H9 (cell line): Measurements from ENCODE around the gene RAVER1. TPM values are rescaled to one million over a fixed set of nuclear protein-coding genes. Genes with fewer than 3 reads are reported as not detected.

Source experiments
- DNase-seq: peaks from one replicate; pipeline ENCODE4 v3.0.0-alpha.2; 2017
- H2AFZ ChIP-seq: one replicate; pipeline ENCODE4 v1.6.1; 2013; ENCODE audit warnings: mild to moderate bottlenecking, low read length, control low read depth, moderate library complexity
- H2AK5ac ChIP-seq: 2 replicates; pipeline ENCODE4 v1.6.1; 2013; ENCODE audit warnings: low read length, control low read depth, mixed read lengths; ENCODE audit not compliant: insufficient read length
- H2BK120ac ChIP-seq: one replicate; pipeline ENCODE4 v1.6.1; 2013; ENCODE audit warnings: low read depth, mild to moderate bottlenecking, low read length, control low read depth, inconsistent platforms; ENCODE audit not compliant: poor library complexity, severe bottlenecking
- H2BK12ac ChIP-seq: 2 replicates; pipeline ENCODE4 v1.6.1; 2013; ENCODE audit warnings: low read length, control low read depth, mixed read lengths, low read depth; ENCODE audit not compliant: insufficient read length
- H2BK15ac ChIP-seq: 2 replicates; pipeline ENCODE4 v1.6.1; 2013; ENCODE audit warnings: low read depth, low read length, control low read depth
- H2BK20ac ChIP-seq: one replicate; pipeline ENCODE4 v1.6.1; 2013; ENCODE audit warnings: low read depth, mild to moderate bottlenecking, low read length, control low read depth, inconsistent platforms; ENCODE audit not compliant: poor library complexity, severe bottlenecking
- H2BK5ac ChIP-seq: 2 replicates; pipeline ENCODE4 v1.6.1; 2013; ENCODE audit warnings: low read length, control low read depth, mixed read lengths; ENCODE audit not compliant: insufficient read length
- H3K14ac ChIP-seq: 2 replicates; pipeline ENCODE4 v1.6.1; 2013; ENCODE audit warnings: low read length, control low read depth; ENCODE audit not compliant: insufficient read depth
- H3K18ac ChIP-seq: 2 replicates; pipeline ENCODE4 v1.6.1; 2013; ENCODE audit warnings: low read depth, mild to moderate bottlenecking, mixed read lengths, low read length, control low read depth; ENCODE audit not compliant: insufficient read length
- H3K23ac ChIP-seq: 2 replicates; pipeline ENCODE4 v1.6.1; 2013; ENCODE audit warnings: low read length, control low read depth, mixed read lengths, low read depth; ENCODE audit not compliant: insufficient read length
- H3K23me2 ChIP-seq: 2 replicates; pipeline ENCODE4 v1.6.1; 2013; ENCODE audit warnings: low read depth, mild to moderate bottlenecking, mixed read lengths, low read length, control low read depth; ENCODE audit not compliant: insufficient read length, poor library complexity, severe bottlenecking
- H3K27ac ChIP-seq: 2 replicates; pipeline ENCODE4 v1.5.1; 2013; ENCODE audit warnings: low read length, control low read depth, mixed read lengths, low read depth; ENCODE audit not compliant: insufficient read length
- H3K27me3 ChIP-seq: 2 replicates; pipeline ENCODE4 v1.6.1; 2013; ENCODE audit warnings: low read length, control low read depth, inconsistent platforms; ENCODE audit not compliant: insufficient read depth
- H3K4ac ChIP-seq: 2 replicates; pipeline ENCODE4 v1.6.1; 2013; ENCODE audit warnings: low read depth, mild to moderate bottlenecking, control low read depth, inconsistent platforms, low read length, moderate library complexity
- H3K4me1 ChIP-seq: 2 replicates; pipeline ENCODE4 v1.6.1; 2013; ENCODE audit warnings: low read length, control low read depth, inconsistent platforms; ENCODE audit not compliant: insufficient read depth
- H3K4me2 ChIP-seq: 2 replicates; pipeline ENCODE4 v1.6.1; 2013; ENCODE audit warnings: low read length, control low read depth, mixed read lengths; ENCODE audit not compliant: insufficient read length, insufficient read depth
- H3K56ac ChIP-seq: 2 replicates; pipeline ENCODE4 v1.6.1; 2013; ENCODE audit warnings: low read depth, mild to moderate bottlenecking, mixed read lengths, low read length, control low read depth; ENCODE audit not compliant: insufficient read length
- H3K79me1 ChIP-seq: 2 replicates; pipeline ENCODE4 v1.6.1; 2013; ENCODE audit warnings: low read depth, mild to moderate bottlenecking, moderate library complexity, low read length, control low read depth, inconsistent platforms; ENCODE audit not compliant: insufficient read depth, poor library complexity, severe bottlenecking
- H3K79me2 ChIP-seq: 2 replicates; pipeline ENCODE4 v1.6.1; 2013; ENCODE audit warnings: low read length, control low read depth, inconsistent platforms; ENCODE audit not compliant: insufficient read depth
- H3K9ac ChIP-seq: 2 replicates; pipeline ENCODE4 v1.6.1; 2013; ENCODE audit warnings: low read length, control low read depth, mixed read lengths; ENCODE audit not compliant: insufficient read length; ENCODE audit errors: extremely low read depth
- H3K9me3 ChIP-seq: one replicate; pipeline ENCODE4 v1.6.1; 2013; ENCODE audit warnings: low read depth, low read length, inconsistent platforms; ENCODE audit not compliant: control insufficient read depth
- H3T11ph ChIP-seq: one replicate; pipeline ENCODE4 v1.6.1; 2013; ENCODE audit warnings: mild to moderate bottlenecking, low read length, control low read depth, inconsistent platforms
- H4K20me1 ChIP-seq: one replicate; pipeline ENCODE4 v1.6.1; 2013; ENCODE audit not compliant: control insufficient read depth, insufficient read length, insufficient read depth
- H4K5ac ChIP-seq: 2 replicates; pipeline ENCODE4 v1.6.1; 2013; ENCODE audit warnings: low read depth, mild to moderate bottlenecking, mixed read lengths, low read length, control low read depth; ENCODE audit not compliant: insufficient read length
- H4K8ac ChIP-seq: replicated peaks from 2 replicates; pipeline ENCODE4 v1.6.1; 2013; ENCODE audit warnings: low read length, control low read depth, mixed read lengths, low read depth; ENCODE audit not compliant: insufficient read length
- H4K91ac ChIP-seq: 2 replicates; pipeline ENCODE4 v1.6.1; 2013; ENCODE audit warnings: low read depth, mild to moderate bottlenecking, moderate library complexity, mixed read lengths, low read length, control low read depth; ENCODE audit not compliant: insufficient read length
- H3K27ac Mint-ChIP-seq, 3 experiments: 2 replicates in 2 of 3; 3 replicates in 1 of 3; pipeline ENCODE4 v1.8.0; 2020 to 2021; ENCODE audit warnings: mixed read lengths in 3 of 3, mild to moderate bottlenecking in 1 of 3, moderate library complexity in 1 of 3
- H3K27me3 Mint-ChIP-seq: 2 replicates; pipeline ENCODE4 v1.8.0; 2021; ENCODE audit warnings: low read depth, mild to moderate bottlenecking, moderate library complexity, mixed read lengths
- H3K36me3 Mint-ChIP-seq, 3 experiments: 2 replicates in 2 of 3; 3 replicates in 1 of 3; pipeline ENCODE4 v1.8.0; 2020 to 2021; ENCODE audit warnings: low read depth in 3 of 3, mixed read lengths in 3 of 3; ENCODE audit not compliant: insufficient read depth in 1 of 3
- H3K4me1 Mint-ChIP-seq, 2 experiments: 2 replicates each; pipeline ENCODE4 v1.8.0; 2020; ENCODE audit warnings: mixed read lengths in 2 of 2
- H3K4me3 Mint-ChIP-seq, 2 experiments: 2 replicates in 1 of 2; 3 replicates in 1 of 2; pipeline ENCODE4 v1.8.0; 2020 to 2021; ENCODE audit warnings: mild to moderate bottlenecking in 2 of 2, mixed read lengths in 2 of 2, moderate library complexity in 1 of 2
- H3K9me3 Mint-ChIP-seq, 2 experiments: 2 replicates in 1 of 2; 3 replicates in 1 of 2; pipeline ENCODE4 v1.8.0; 2020; ENCODE audit warnings: mild to moderate bottlenecking in 2 of 2, mixed read lengths in 2 of 2, moderate library complexity in 1 of 2
- WGBS: extraction: QIAGEN DNeasy Blood & Tissue Kit; methylation state at CpG from one replicate; pipeline ENCODE4 v1.1.7; 2013; ENCODE audit warnings: missing lambda C conversion rate, low lambda C conversion rate, mixed read lengths; ENCODE audit not compliant: insufficient read length; ENCODE audit errors: extremely low coverage; 5-methylcytosine and 5-hydroxymethylcytosine counted together
- total RNA-seq: library from RNA; stranded (reverse); gene quantifications from 2 replicates; pipeline ENCODE4 v1.2.1, GENCODE V29; 2021
- TF ChIP-seq, protein P1 (sequence below): fragments of 200-600 bp; sonication (generic); conservative IDR thresholded peaks from 3 replicates; pipeline ENCODE4 v1.8.0; 2021; ENCODE audit warnings: antibody characterized with exemption, mild to moderate bottlenecking

RAVER1 gene
- total RNA-seq, 1 experiment from 2014 or later: 74.7 TPM

DNA sequence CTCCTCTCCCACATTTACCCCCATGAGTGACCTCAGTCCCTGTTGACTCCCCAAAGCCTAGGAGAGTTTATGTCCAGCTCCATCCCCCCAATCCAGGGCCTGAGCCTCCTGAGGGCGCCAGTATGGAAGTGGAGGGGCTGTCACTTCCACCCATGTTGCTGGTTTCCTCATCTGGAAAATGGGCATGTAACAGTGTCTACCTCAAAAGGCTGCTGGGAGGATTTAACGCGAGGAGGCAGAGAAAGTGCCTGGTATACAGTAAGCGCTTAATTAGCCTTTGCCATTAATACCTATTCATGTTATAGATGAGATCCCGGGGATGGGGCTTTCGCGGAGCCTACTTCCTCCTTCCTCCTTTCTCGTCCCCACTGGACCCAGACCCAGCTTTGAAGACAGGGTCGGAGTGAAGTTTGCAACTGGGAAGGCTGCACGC lies 46.6 kb upstream of the RAVER1 start:
- Histone ChIP-seq H4K5ac (no peak overlapping the region), H3K56ac (no peak overlapping the region), H3K14ac (no peak overlapping the region), H2BK12ac (no peak overlapping the region), H4K91ac (no peak overlapping the region), H3K4me2 (peak overlapping the region; percentile 87), H2BK120ac (no peak overlapping the region), H3K23ac (no peak overlapping the region), H3T11ph (no peak overlapping the region), H3K27ac (no peak overlapping the region), H3K9me3 (no peaks in the 10 kb centered on the region), H2BK15ac (no peak overlapping the region), H4K8ac (no peak overlapping the region), H2AK5ac (no peak overlapping the region), H2BK20ac (no peak overlapping the region), H3K27me3 (no peaks in the 10 kb centered on the region), H4K20me1 (no peaks in the 10 kb centered on the region), H3K4me1 (no peaks in the 10 kb centered on the region), H3K18ac (no peak overlapping the region), H2AFZ (no peak overlapping the region), H3K23me2 (peaks cover 4% of the 10 kb centered on the region), H3K4ac (no peak overlapping the region), H3K79me1 (no peaks in the 10 kb centered on the region), H2BK5ac (no peak overlapping the region), H3K79me2 (no peaks in the 10 kb centered on the region), H3K9ac (peak overlapping the region; percentile 31)
- WGBS: no CpG with 5 or more reads among the region's 10 CpGs
- Mint-ChIP-seq H3K27ac (peak overlapping the region in 2 of 3 experiments; percentile 48 to 73; a peak in 2 of 7 replicates), H3K9me3 (no peaks in the 10 kb centered on the region; a peak in 1 of 5 replicates), H3K36me3 (peaks cover 7 to 16% (median 15%) of the 10 kb centered on the region in 3 experiments; a peak in 6 of 7 replicates), H3K27me3 (no peaks in the 10 kb centered on the region), H3K4me1 (peaks cover 11 to 12% of the 10 kb centered on the region in 2 experiments), H3K4me3 (peak overlapping the region; percentile 79 to 90)
- TF ChIP-seq, protein P1, sequence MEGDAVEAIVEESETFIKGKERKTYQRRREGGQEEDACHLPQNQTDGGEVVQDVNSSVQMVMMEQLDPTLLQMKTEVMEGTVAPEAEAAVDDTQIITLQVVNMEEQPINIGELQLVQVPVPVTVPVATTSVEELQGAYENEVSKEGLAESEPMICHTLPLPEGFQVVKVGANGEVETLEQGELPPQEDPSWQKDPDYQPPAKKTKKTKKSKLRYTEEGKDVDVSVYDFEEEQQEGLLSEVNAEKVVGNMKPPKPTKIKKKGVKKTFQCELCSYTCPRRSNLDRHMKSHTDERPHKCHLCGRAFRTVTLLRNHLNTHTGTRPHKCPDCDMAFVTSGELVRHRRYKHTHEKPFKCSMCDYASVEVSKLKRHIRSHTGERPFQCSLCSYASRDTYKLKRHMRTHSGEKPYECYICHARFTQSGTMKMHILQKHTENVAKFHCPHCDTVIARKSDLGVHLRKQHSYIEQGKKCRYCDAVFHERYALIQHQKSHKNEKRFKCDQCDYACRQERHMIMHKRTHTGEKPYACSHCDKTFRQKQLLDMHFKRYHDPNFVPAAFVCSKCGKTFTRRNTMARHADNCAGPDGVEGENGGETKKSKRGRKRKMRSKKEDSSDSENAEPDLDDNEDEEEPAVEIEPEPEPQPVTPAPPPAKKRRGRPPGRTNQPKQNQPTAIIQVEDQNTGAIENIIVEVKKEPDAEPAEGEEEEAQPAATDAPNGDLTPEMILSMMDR: no peak
- no peak for DNase-seq
